ENCODE measurements around the gene PSMD2.

DNA sequence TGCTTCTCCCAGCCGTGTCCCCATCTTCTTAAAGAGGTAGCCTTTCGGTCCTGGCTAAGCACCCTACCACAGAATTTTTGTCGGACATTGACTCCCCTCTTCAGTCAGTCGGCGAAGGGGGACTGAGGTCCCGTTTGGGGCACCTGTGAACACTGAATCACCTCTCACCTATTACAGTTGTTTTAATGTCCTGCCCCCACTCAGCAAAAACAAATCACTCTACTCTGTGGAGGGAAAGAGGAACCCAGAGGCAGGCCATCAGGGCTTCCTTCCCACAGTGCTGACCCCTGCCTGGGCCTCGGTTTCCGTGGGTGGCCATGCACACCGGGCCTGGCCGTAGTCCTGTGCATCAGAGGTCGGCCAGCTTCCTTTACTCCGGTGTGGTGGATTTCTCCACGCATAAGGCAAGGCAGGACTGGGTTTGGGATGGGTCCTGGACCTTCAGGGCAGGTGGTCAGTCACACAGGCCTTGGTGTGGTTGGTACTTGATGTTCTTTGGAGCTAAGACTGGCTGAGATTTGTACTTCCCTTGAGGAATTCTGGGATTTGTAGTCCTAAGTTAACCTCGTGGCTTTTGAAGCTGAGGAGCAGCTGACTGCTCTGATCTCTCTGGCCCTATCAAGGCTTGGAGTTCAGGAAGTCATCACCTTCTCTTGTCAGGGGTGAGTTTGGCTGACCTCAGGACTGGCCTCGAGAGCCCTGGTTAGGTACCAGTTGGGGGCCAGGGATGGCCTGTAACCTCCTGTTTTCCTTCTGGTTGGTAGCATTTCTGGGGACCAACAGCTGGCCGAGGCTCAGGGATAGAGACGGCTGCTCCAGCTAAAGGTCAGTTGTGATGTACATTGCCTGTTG lies 37.7 kb downstream of the PSMD2 start:
- TF ChIP-seq POLR2A (IDR thresholded peaks at IDR 0.05; ENCODE audit: low read depth, low read length) (no peak), POLR2AphosphoS5 (IDR thresholded peaks at IDR 0.05; ENCODE audit: low read depth, low read length) (no peak)

Data from GM12891 (cell line).